OCI-LY1 (cell line): ENCODE measurements around the gene YARS1.

Experiments
- H2AFZ ChIP-seq: fragments of 200-600 bp; sonication (generic), shearing (Covaris generic); 2 replicates; pipeline ENCODE4 v1.6.0; 2014; ENCODE audit warnings: antibody characterized with exemption, mild to moderate bottlenecking, low read length
- H3F3A ChIP-seq: fragments of 200-600 bp; sonication (generic), shearing (Covaris generic); 2 replicates; pipeline ENCODE4 v1.6.0; 2014; ENCODE audit warnings: mild to moderate bottlenecking, antibody characterized with exemption, low read length, moderate library complexity; ENCODE audit not compliant: insufficient read depth
- H3K27ac ChIP-seq: fragments of 200-600 bp; sonication (generic); 2 replicates; pipeline ENCODE4 v1.5.1; 2014; ENCODE audit warnings: low read length, mixed run types, mild to moderate bottlenecking, low read depth; ENCODE audit not compliant: poor library complexity, severe bottlenecking
- H3K27me3 ChIP-seq: fragments of 200-600 bp; sonication (generic); 2 replicates; pipeline ENCODE4 v1.6.0; 2014; ENCODE audit warnings: antibody characterized with exemption, mild to moderate bottlenecking, low read length, moderate library complexity; ENCODE audit not compliant: insufficient read depth
- H3K36me3 ChIP-seq: fragments of 200-600 bp; sonication (generic); 2 replicates; pipeline ENCODE4 v1.6.1; 2014; ENCODE audit warnings: mild to moderate bottlenecking, antibody characterized with exemption, low read length, moderate library complexity, mixed read lengths; ENCODE audit not compliant: insufficient read depth
- H3K4me1 ChIP-seq: fragments of 200-600 bp; sonication (generic); 2 replicates; pipeline ENCODE4 v1.5.1; 2014; ENCODE audit warnings: mild to moderate bottlenecking, low read length, moderate library complexity; ENCODE audit not compliant: insufficient read depth, severe bottlenecking
- H3K4me2 ChIP-seq: fragments of 200-600 bp; sonication (generic), shearing (Covaris generic); 2 replicates; pipeline ENCODE4 v1.6.1; 2014; ENCODE audit warnings: low read length
- H3K4me3 ChIP-seq: fragments of 200-600 bp; sonication (generic); 2 replicates; pipeline ENCODE4 v1.5.1; 2014; ENCODE audit warnings: low read length, low read depth, mild to moderate bottlenecking, mixed read lengths; ENCODE audit not compliant: poor library complexity, severe bottlenecking
- H3K79me2 ChIP-seq: fragments of 200-600 bp; shearing (Covaris generic); 2 replicates; pipeline ENCODE4 v1.6.1; 2016; ENCODE audit warnings: mixed run types, low read length, mixed read lengths; ENCODE audit not compliant: insufficient read depth
- H3K9ac ChIP-seq: fragments of 200-600 bp; sonication (generic), shearing (Covaris generic); 2 replicates; pipeline ENCODE4 v1.6.1; 2014; ENCODE audit warnings: mild to moderate bottlenecking, low read length, mixed read lengths
- H3K9me2 ChIP-seq: fragments of 200-600 bp; sonication (generic), shearing (Covaris generic); 2 replicates; pipeline ENCODE4 v1.6.1; 2014; ENCODE audit warnings: low read depth, mild to moderate bottlenecking, low read length, mixed read lengths
- H3K9me3 ChIP-seq: fragments of 200-600 bp; shearing (Covaris generic); 2 replicates; pipeline ENCODE4 v1.6.1; 2014; ENCODE audit warnings: low read length, mixed read lengths
- H4K20me1 ChIP-seq: fragments of 200-600 bp; sonication (generic), shearing (Covaris generic); 2 replicates; pipeline ENCODE4 v1.6.0; 2016; ENCODE audit warnings: mild to moderate bottlenecking, low read length; ENCODE audit not compliant: insufficient read depth
- CTCF ChIP-seq: fragments of 200-600 bp; sonication (generic), shearing (Covaris generic); IDR thresholded peaks from 2 replicates; pipeline ENCODE4 v1.5.1; 2017; ENCODE audit warnings: mild to moderate bottlenecking, antibody characterized with exemption, low read length, moderate library complexity, mixed read lengths
- EZH2 ChIP-seq: fragments of 200-600 bp; sonication (generic), shearing (Covaris generic); IDR thresholded peaks from 2 replicates; pipeline ENCODE4 v1.8.0; 2017; ENCODE audit warnings: borderline replicate concordance, mixed run types, mild to moderate bottlenecking, antibody characterized with exemption, low read length, moderate library complexity, mixed read lengths

The YARS1 gene

GRCh38 chr1:32831878-32832277 lies 14.7 kb upstream of the YARS1 start:
- Histone ChIP-seq H3K36me3 (peaks cover 77% of the 10 kb centered on the region), H3K9me3 (no peaks in the 10 kb centered on the region), H3K27me3 (no peaks in the 10 kb centered on the region), H3K27ac (no peak overlapping the region), H3K4me1 (no peaks in the 10 kb centered on the region), H3F3A (no peaks in the 10 kb centered on the region), H3K9ac (no peak overlapping the region), H4K20me1 (no peaks in the 10 kb centered on the region), H3K9me2 (no peaks in the 10 kb centered on the region), H2AFZ (no peak overlapping the region), H3K79me2 (no peaks in the 10 kb centered on the region), H3K4me3 (no peak overlapping the region), H3K4me2 (no peak overlapping the region)
- TF ChIP-seq CTCF: no peak
- no peak for TF ChIP-seq EZH2

DNA sequence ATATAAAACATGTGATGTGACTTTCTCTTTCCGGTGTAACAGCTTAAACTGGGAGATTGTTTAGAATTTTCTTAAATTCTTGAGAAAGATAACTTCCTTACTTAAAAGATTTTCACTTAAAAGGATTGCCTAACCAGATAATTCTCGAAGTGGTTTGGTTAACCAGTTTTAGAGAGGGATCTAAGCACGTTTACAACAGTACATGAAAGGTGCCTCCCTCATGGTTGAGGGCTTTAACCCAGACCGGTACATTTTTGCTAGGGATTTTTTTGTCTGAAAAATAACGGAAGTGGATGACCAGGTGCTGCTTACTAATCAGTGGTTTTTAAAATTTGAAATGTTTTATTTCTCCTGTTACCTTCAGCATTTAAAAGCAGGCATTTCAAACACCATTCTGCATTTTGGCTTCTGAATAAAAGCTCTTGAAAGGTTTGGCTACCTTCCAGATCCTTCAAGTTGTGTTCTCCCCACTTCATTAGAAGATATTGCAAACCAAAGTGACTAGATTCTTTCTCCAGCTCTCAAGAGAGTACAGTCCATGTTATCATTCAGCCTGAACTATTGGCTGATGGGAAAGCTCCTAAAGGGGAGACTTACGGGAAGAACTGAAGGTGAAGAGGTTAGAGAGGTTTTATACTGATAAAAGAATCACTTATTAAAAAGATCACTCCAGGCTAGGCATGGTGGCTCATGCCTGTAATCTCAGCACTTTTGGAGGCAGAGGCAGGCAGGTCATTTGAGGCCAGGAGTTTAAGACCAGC lies 13.1 kb upstream of the YARS1 start:
- TF ChIP-seq CTCF (no peak), EZH2 (no peak)
- Histone ChIP-seq H3K79me2 (no peaks in the 10 kb centered on the region), H3K9ac (no peak overlapping the region), H3K4me2 (no peak overlapping the region), H3K9me2 (no peaks in the 10 kb centered on the region), H3K36me3 (peaks cover 80% of the 10 kb centered on the region), H2AFZ (no peak overlapping the region), H4K20me1 (no peaks in the 10 kb centered on the region), H3K4me1 (no peaks in the 10 kb centered on the region), H3K9me3 (no peaks in the 10 kb centered on the region), H3F3A (no peaks in the 10 kb centered on the region), H3K27ac (no peak overlapping the region), H3K27me3 (no peaks in the 10 kb centered on the region), H3K4me3 (no peak overlapping the region)

DNA sequence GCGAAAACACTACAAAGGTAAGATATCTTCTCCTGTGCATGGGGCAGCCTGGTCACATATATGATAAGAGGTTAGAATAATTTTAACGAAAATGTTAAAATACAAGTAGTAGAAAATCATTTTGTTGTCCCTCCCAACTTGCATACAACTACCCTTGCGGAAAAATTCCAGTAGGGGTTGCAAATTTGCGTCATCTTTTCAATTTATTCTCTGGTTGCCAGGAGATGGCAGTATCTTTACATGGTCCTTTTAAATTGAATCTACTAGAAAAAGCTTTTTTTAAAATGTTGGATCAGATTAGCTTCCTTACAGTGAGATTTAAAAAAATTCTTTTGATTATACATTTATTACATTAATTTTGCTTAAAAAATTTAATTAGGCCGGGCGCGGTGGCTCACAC lies 11.2 kb upstream of the YARS1 start:
- no peak; the same call in none of the 2 replicates for TF ChIP-seq CTCF
- no peak for TF ChIP-seq EZH2
- no peaks in the 10 kb centered on the region for H3K4me1 ChIP-seq
- H3F3A ChIP-seq: no peaks in the 10 kb centered on the region
- no peaks in the 10 kb centered on the region for H3K9me2 ChIP-seq
- H3K27me3 ChIP-seq: no peaks in the 10 kb centered on the region
- no peak overlapping the region for H3K4me3 ChIP-seq
- H3K4me2 ChIP-seq: no peak overlapping the region
- no peak overlapping the region for H2AFZ ChIP-seq
- H3K27ac ChIP-seq: no peak overlapping the region
- no peaks in the 10 kb centered on the region for H3K9me3 ChIP-seq
- no peak overlapping the region for H3K9ac ChIP-seq
- peaks cover 75% of the 10 kb centered on the region for H3K36me3 ChIP-seq
- no peaks in the 10 kb centered on the region for H3K79me2 ChIP-seq
- H4K20me1 ChIP-seq: no peaks in the 10 kb centered on the region
